ENCODE measurements around the gene CXADR. TPM values are rescaled to one million over a fixed set of nuclear protein-coding genes. Genes with fewer than 3 reads are reported as not detected.

CXADR gene
- total and polyA plus RNA-seq, 5 experiments from 2014 or later: 0.20 to 0.99 (median 0.99) TPM

DNA sequence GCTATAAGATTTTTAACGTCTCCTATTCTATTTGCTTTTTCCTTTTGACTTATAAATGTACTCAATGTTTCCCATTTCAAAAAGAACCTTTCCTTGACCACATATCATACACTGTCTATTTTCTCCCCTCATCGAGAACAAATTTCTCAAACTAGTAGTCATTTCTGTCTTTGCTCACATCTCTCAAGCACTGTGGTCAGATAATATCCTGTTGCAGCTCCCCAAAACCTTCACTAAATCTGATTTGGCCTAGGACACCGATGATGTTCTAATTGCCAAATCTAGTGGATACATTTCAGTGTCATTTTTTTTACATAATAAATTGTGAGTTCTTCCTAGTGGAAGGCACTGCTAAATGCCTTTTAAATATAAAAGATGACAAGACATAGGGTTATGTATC, 19.4 kb downstream of the CXADR start:
- DNase-seq (no peak), ATAC-seq (no peak)
- Mint-ChIP-seq H3K27me3 (peaks cover 0 to 14% (median 5%) of the 10 kb centered on the region in 5 donors), H3K36me3 (peaks cover 0 to 3% (median 0%) of the 10 kb centered on the region in 3 donors), H3K9me3 (no peaks in the 10 kb centered on the region), H3K4me3 (no peak overlapping the region), H3K27ac (no peak overlapping the region), H3K4me1 (peaks cover 0 to 6% (median 0%) of the 10 kb centered on the region in 4 donors)
- POLR2A ChIA-PET: no interaction called here

DNA sequence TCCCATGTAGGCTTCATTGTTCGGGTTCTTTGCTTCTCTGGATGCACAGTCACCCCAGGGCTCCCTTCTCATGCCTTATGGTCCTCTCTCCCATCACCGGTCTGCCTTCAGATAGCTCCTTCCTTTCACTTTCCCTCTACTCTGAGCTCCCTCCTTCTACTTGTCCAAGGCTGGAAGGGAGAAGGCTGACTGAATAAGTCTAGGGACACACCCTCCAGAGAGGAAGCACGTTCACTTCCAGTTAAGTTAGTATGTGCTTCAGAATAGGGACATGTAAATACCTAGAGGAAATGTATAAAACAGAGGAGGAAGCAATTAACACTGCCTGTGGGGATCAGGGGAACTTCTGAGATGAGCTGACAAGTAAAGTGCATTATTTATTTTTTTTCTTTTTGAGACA, 23.5 kb downstream of the CXADR start:
- Mint-ChIP-seq H3K9me3 (no peaks in the 10 kb centered on the region), H3K4me1 (peaks cover 0 to 6% (median 1%) of the 10 kb centered on the region in 4 donors), H3K4me3 (peak overlapping the region in 1 of 10 donors; percentile 47), H3K27me3 (peaks cover 0 to 24% (median 13%) of the 10 kb centered on the region in 5 donors), H3K27ac (peak overlapping the region in 1 of 10 donors; percentile 28), H3K36me3 (peaks cover 0 to 3% (median under 1%) of the 10 kb centered on the region in 3 donors)
- POLR2A ChIA-PET: interaction anchor here (0.6 kb wide), 1 partner anchor 50 kb away, joined by 3 read pairs; no protein-coding TSS in a partner anchor
- DNase-seq (no peak), ATAC-seq (no peak)

DNA sequence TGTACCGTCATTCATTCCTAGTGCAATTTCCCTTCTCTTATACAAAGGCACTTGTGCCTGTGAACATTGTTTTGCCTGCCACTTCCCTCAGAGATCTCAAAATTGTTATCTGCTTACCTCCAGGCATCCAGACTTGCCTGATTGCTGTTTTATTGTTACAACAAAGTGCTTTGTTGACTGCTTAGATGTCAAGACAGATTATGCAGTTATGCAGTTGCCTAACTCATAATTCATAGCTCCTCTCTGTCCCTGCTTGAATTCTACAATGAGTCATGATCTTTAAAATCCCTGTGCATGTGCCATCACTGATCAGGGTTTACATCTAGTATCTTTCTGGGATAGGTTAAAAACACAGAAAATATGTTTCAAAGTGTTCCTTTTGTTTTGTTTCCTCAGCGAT, 24.5 kb downstream of the CXADR start:
- H3K9me3 Mint-ChIP-seq: no peaks in the 10 kb centered on the region
- no peak overlapping the region for H3K27ac Mint-ChIP-seq
- H3K4me3 Mint-ChIP-seq: no peak overlapping the region
- H3K36me3 Mint-ChIP-seq: peaks cover 0 to 3% (median 2%) of the 10 kb centered on the region in 3 donors
- H3K4me1 Mint-ChIP-seq: peaks cover 0 to 6% (median 1%) of the 10 kb centered on the region in 4 donors
- DNase-seq (no peak), ATAC-seq (no peak)
- POLR2A ChIA-PET: no interaction called here
- peaks cover 0 to 24% (median 14%) of the 10 kb centered on the region in 5 donors for H3K27me3 Mint-ChIP-seq

DNA sequence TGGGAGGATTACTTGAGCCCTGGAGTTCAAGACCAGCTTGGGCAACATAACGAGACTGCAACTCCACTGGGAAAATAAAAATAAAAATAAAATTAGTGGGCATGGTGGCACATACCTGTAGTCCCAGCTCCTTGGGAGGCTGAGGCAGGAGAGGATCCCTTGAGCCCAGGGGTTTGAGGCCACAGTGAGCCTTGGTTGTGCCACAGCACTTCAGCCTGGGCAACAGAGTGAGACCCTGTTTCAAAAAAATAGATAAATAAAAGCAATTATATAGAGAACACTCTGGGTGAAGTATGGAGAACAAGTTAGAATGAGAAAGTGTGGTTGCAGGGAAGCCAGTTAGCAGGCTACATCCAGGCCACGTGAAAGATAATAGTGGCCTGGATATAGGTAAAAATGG, 25.7 kb downstream of the CXADR start:
- no peak overlapping the region for H3K4me3 Mint-ChIP-seq
- H3K9me3 Mint-ChIP-seq: no peaks in the 10 kb centered on the region
- POLR2A ChIA-PET: no interaction called here
- H3K4me1 Mint-ChIP-seq: peaks cover 0 to 6% (median 1%) of the 10 kb centered on the region in 4 donors
- H3K27me3 Mint-ChIP-seq: peaks cover 0 to 24% (median 14%) of the 10 kb centered on the region in 5 donors
- peaks cover 0 to 3% (median 2%) of the 10 kb centered on the region in 3 donors for H3K36me3 Mint-ChIP-seq
- H3K27ac Mint-ChIP-seq: no peak overlapping the region
- no peak for DNase-seq
- ATAC-seq: no peak

DNA sequence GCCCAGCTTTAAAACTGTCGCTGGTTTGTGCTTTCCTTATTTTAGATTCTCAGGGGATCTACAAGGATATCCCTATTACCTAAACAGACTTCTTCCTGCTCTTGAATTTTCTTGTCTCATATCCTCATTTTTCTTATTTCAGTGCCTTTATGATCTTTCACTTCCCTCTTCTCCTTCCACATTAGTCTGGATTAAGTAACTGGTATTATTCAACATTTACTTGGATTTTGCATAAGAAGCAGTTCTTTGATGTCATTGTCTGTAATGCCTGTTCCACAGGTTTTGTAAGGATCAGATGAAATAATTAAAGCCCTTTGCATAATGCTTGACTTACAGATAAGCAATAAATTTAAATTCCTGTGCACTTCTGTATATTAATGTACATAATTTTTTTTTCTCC, 26.5 kb downstream of the CXADR start:
- Mint-ChIP-seq H3K9me3 (no peaks in the 10 kb centered on the region), H3K4me1 (peaks cover 0 to 6% (median 1%) of the 10 kb centered on the region in 4 donors), H3K27me3 (peaks cover 0 to 24% (median 14%) of the 10 kb centered on the region in 5 donors), H3K36me3 (peaks cover 0 to 3% (median 2%) of the 10 kb centered on the region in 3 donors), H3K27ac (no peak overlapping the region), H3K4me3 (no peak overlapping the region)
- DNase-seq: no peak
- no peak for ATAC-seq
- POLR2A ChIA-PET: no interaction called here

DNA sequence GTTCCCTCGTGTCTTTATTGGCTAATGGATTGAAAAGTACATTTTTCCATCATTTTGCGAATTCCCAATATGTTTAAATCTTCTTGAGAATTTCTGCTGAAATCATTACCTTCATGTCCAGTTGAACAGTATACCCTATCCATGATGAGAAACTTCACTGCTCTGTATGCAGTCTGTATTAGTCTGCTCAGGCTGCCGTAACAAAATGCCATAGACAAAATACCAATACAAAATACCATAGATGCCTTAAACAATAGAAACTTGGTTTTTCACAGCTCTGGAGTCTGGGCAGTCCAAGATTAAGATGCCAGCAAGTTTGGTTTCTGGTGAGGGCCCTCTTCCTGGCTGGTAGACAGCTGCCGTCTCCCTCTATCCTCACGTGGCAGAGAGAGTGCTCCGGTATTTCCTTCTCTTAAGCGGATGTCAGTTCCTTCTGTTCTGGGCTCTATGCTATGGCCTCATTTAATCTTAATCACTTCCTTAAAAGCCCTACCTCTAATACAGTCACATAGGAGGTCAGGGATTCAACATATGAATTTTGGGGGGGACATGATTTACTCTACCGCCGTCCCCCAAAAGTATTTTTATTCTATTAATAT, 27.0 kb downstream of the CXADR start:
- ATAC-seq (no peak), DNase-seq (no peak)
- Mint-ChIP-seq H3K27me3 (peaks cover 0 to 24% (median 14%) of the 10 kb centered on the region in 5 donors), H3K9me3 (no peaks in the 10 kb centered on the region), H3K4me3 (no peak overlapping the region), H3K4me1 (peaks cover 0 to 6% (median 1%) of the 10 kb centered on the region in 4 donors), H3K27ac (no peak overlapping the region), H3K36me3 (peaks cover 0 to 3% (median 2%) of the 10 kb centered on the region in 3 donors)
- POLR2A ChIA-PET: no interaction called here

DNA sequence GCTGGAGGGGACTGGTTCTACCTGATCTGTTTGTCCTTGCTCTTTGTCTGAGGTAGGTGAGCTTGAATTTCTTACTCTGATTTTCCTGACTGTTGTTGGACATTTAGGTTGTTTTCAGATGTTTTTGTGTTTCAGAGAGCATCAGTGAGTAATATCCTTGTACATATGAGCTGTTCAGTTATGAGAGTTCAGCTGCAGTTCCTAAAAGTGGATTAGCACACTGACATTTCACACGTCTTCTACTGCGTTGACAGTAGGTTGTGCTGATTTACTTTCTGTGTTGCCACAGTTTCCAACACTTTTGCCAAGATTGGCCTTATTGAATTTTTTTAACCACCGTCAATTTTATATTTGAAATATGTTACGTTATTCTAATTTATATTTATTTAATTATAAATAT, 27.7 kb downstream of the CXADR start:
- POLR2A ChIA-PET: no interaction called here
- peaks cover 0 to 6% (median 1%) of the 10 kb centered on the region in 4 donors for H3K4me1 Mint-ChIP-seq
- H3K9me3 Mint-ChIP-seq: no peaks in the 10 kb centered on the region
- peaks cover 0 to 24% (median 14%) of the 10 kb centered on the region in 5 donors for H3K27me3 Mint-ChIP-seq
- H3K4me3 Mint-ChIP-seq: no peak overlapping the region
- ATAC-seq (no peak), DNase-seq (no peak)
- H3K36me3 Mint-ChIP-seq: peaks cover 0 to 3% (median 2%) of the 10 kb centered on the region in 3 donors
- H3K27ac Mint-ChIP-seq: no peak overlapping the region

DNA sequence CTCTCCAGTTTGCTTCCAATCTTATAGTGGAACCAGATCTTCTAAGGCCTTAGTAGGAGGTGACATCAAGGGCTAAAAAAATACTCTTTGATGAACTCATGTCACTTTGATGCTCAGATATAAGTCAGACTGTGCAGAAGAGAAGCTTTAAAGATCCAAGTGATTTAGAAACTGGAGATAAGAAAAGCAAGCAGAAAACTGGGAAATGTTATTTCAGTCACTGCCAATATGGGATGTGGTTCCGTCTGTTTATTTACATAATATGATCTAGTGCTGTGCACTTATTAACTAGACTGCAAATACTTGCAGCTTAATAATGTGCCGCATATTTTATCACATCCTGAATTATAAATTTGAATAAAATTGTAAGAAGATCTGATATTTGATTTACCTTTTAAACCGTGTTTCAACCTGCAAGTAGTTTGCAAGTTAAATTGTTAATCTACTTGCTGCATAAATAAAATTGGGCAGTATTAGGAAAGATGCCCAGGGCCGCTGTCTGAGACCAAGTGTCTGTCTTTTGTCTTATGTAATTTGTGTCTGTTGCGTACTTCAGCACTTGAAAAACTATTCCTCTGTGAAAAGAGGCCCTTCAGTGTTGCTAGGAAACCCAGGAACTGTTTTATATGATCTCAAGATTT, 29.6 kb downstream of the CXADR start:
- Mint-ChIP-seq H3K4me1 (peaks cover 0 to 2% (median 0%) of the 10 kb centered on the region in 4 donors), H3K27ac (no peak overlapping the region), H3K27me3 (peaks cover 0 to 9% (median 8%) of the 10 kb centered on the region in 5 donors), H3K9me3 (no peaks in the 10 kb centered on the region), H3K36me3 (peaks cover 0 to 2% (median 0%) of the 10 kb centered on the region in 3 donors), H3K4me3 (no peak overlapping the region)
- no peak for DNase-seq
- POLR2A ChIA-PET: no interaction called here
- ATAC-seq: no peak

DNA sequence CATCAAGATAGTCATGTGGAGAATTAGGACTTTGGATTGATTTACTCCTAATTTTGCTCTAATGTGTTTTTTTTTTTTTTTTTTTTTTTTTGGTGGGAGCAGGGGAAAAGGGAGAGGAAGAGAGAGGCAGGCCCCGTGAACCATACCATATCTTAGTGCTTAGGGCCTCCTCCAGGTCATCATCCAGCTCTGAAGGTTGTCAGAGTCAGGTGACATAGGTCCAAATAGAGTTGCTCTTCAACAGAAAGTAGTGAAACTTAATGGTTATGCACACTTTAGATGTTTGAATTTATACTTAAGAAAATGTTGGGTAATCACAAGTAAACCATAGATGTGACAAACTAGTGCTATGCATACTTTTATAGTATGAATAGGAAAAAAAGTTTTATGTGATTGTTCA, 32.2 kb downstream of the CXADR start:
- Mint-ChIP-seq H3K4me1 (no peaks in the 10 kb centered on the region), H3K27me3 (peaks cover 0 to 4% (median 0%) of the 10 kb centered on the region in 5 donors), H3K9me3 (no peaks in the 10 kb centered on the region), H3K27ac (no peak overlapping the region), H3K4me3 (no peak overlapping the region), H3K36me3 (peaks cover 0 to 6% (median 4%) of the 10 kb centered on the region in 3 donors)
- no peak for ATAC-seq
- POLR2A ChIA-PET: no interaction called here
- DNase-seq: no peak

DNA sequence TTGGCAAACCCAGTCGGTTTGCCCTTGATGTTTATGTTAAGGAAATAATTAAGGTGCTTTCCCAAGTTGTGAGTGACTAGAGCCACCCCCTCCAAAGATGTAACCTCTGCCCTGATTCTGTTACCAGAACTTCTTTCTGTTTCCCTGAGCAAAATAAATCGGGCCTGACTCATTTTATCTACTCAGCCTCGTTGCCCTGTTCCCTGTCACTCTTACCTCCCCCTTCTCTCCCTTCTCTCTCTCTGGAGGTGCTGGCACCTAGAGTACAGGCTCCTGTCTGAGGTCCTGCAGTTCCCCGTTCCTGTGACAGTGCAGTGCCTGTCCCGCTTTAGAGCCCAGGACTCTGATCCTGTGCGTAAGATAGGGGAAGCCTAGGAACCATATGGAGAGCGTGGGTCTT, 35.4 kb downstream of the CXADR start:
- no peak for DNase-seq
- Mint-ChIP-seq H3K36me3 (peaks cover 0 to 4% (median 4%) of the 10 kb centered on the region in 3 donors), H3K27me3 (no peaks in the 10 kb centered on the region), H3K27ac (no peak overlapping the region), H3K4me3 (no peak overlapping the region), H3K9me3 (no peaks in the 10 kb centered on the region), H3K4me1 (no peaks in the 10 kb centered on the region)
- ATAC-seq: no peak
- POLR2A ChIA-PET: no interaction called here

DNA sequence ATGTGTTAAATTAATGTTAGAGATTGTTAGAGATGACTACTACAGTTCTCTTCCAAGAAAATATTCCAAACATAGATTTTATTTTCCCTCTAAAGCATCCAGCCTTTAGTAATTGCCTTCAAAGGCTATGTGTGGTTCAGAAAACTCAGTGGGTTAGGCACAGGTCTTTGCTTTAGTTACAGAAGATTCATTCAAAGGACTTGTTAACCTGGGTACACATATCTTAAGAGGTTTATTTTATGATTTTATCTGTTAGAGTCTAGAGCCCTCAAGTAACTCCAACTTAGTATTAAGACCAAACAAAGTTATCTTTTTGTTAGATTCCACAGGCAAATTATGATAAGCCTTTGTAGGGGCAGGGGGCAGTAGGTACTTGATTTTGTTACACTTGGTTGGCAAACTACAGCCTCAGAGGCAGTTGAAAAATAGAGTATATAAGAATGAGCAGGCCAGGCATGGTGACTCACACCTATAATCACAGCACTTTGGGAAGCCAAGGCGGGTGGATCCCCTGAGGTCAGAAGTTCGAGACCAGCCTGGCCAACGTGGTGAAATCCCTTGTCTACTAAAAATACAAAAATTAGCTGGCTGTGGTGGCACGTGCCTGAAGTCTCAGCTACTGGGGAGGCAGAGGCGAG, 37.9 kb downstream of the CXADR start:
- peaks cover 0 to 3% (median 0%) of the 10 kb centered on the region in 5 donors for H3K27me3 Mint-ChIP-seq

DNA sequence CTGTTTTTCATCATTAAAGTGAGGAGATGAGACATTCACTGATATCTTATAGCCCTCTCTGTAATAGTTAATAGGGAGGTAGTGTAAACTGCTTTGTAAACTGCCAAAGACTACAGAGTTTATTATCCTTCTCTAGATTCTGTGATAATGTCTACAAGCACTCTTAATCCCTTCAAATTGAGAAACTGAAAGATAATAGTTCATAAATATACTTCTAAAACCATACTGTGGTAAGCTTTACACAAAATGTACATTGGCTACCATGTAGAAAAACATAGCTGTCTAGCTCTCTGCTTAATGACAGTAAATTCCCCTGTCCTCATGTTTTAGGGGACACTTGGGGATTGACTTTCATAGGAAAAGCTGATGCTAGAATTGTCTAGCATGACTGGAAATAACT, 39.6 kb downstream of the CXADR start:
- H3K4me3 Mint-ChIP-seq: no peak overlapping the region
- H3K27ac Mint-ChIP-seq: no peak overlapping the region
- POLR2A ChIA-PET: no interaction called here
- ATAC-seq: no peak
- H3K4me1 Mint-ChIP-seq: no peaks in the 10 kb centered on the region
- H3K9me3 Mint-ChIP-seq: no peaks in the 10 kb centered on the region
- H3K27me3 Mint-ChIP-seq: peaks cover 0 to 4% (median 0%) of the 10 kb centered on the region in 5 donors
- DNase-seq: no peak
- H3K36me3 Mint-ChIP-seq: peaks cover 0 to 4% (median 4%) of the 10 kb centered on the region in 3 donors

More for the DNA sequence above, 37.9 kb downstream of the CXADR start:
- H3K9me3 Mint-ChIP-seq: no peaks in the 10 kb centered on the region
- no peak for ATAC-seq
- H3K4me3 Mint-ChIP-seq: no peak overlapping the region
- H3K4me1 Mint-ChIP-seq: no peaks in the 10 kb centered on the region
- peaks cover 0 to 4% (median 4%) of the 10 kb centered on the region in 3 donors for H3K36me3 Mint-ChIP-seq
- DNase-seq: no peak
- H3K27ac Mint-ChIP-seq: peak overlapping the region in 1 of 10 donors; percentile 13
- POLR2A ChIA-PET: no interaction called here

DNA sequence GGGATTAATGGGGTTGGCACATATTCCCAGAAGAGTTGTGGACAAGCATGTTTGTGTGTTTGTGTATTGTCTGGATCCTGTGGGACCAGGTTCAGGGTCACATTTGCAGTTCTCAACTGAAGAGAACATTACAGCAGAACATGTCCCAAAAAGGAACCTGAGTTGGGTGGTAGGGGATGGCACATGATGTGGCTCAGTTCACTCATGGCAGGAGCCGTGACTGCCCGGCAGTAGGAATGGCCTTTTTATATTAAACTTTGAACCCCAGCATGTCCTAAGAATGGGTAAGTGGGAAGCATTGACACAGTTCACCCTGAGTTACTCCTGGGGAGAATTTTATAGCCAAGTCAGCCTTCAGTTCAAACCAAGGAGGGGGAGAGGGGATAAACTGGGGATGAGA, 41.3 kb downstream of the CXADR start:
- no peak for ATAC-seq
- Mint-ChIP-seq H3K36me3 (no peaks in the 10 kb centered on the region), H3K4me1 (no peaks in the 10 kb centered on the region), H3K27me3 (peaks cover 0 to 4% (median 0%) of the 10 kb centered on the region in 5 donors), H3K9me3 (no peaks in the 10 kb centered on the region), H3K4me3 (no peak overlapping the region), H3K27ac (no peak overlapping the region)
- DNase-seq: no peak
- POLR2A ChIA-PET: no interaction called here

Data from naive thymus-derived CD8-positive, alpha-beta T cell (primary cell).